Esophagus muscularis mucosa (tissue), 3 donors: ENCODE measurements around the gene DOCK7.

Experiments
- POLR2A ChIP-seq: fragments of 450-650 bp; IDR thresholded peaks from one replicate; pipeline ENCODE4 v1.6.1; 2017; ENCODE audit warnings: antibody characterized with exemption, moderate library complexity, mild to moderate bottlenecking, low read depth
- POLR2AphosphoS5 ChIP-seq, 2 donors: sonication (generic); formaldehyde crosslinking; IDR thresholded peaks; one replicate each; pipeline ENCODE4 v1.6.1; 2017; ENCODE audit warnings: antibody characterized with exemption in 2 of 2
- TF ChIP-seq, protein P1 (sequence below), 3 experiments: fragments of 200-600 bp in 2 of 3; fragments of 450-650 bp in 1 of 3; sonication (generic) in 2 of 3; IDR thresholded peaks; one replicate each; pipeline ENCODE4 v1.5.1; 2017 to 2019; ENCODE audit warnings: antibody characterized with exemption in 3 of 3, mild to moderate bottlenecking in 2 of 3, moderate library complexity in 1 of 3

DNA sequence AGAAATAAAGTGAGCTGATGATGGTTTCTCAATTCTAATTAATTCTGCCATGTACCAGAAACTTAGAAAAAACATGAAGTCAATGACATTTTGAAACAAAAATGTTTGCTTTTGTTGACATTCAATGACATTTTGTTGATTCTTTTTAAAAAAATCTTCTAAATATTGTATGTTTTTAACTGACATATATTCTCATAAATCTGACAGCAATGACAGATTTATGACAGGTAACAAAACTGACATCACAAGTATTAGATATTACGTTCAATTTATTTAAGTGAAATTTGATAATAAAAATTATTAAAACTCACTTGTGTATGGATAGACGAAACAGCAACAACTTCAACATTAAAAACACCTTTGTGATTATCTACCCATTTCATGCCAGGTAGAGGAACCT lies 126.9 kb downstream of the DOCK7 start:
- TF ChIP-seq, protein P1, sequence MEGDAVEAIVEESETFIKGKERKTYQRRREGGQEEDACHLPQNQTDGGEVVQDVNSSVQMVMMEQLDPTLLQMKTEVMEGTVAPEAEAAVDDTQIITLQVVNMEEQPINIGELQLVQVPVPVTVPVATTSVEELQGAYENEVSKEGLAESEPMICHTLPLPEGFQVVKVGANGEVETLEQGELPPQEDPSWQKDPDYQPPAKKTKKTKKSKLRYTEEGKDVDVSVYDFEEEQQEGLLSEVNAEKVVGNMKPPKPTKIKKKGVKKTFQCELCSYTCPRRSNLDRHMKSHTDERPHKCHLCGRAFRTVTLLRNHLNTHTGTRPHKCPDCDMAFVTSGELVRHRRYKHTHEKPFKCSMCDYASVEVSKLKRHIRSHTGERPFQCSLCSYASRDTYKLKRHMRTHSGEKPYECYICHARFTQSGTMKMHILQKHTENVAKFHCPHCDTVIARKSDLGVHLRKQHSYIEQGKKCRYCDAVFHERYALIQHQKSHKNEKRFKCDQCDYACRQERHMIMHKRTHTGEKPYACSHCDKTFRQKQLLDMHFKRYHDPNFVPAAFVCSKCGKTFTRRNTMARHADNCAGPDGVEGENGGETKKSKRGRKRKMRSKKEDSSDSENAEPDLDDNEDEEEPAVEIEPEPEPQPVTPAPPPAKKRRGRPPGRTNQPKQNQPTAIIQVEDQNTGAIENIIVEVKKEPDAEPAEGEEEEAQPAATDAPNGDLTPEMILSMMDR (IDR thresholded peaks at IDR 0.05) = no peak
- no peak for TF ChIP-seq POLR2A
- TF ChIP-seq POLR2AphosphoS5 (IDR thresholded peaks at IDR 0.05) = no peak
